ENCODE data around the gene PSMG4.

PSMG4 gene

GRCh38 chr6:3291987-3292386, 33.2 kb downstream of the PSMG4 start:
- no peak for DNase-seq

DNA sequence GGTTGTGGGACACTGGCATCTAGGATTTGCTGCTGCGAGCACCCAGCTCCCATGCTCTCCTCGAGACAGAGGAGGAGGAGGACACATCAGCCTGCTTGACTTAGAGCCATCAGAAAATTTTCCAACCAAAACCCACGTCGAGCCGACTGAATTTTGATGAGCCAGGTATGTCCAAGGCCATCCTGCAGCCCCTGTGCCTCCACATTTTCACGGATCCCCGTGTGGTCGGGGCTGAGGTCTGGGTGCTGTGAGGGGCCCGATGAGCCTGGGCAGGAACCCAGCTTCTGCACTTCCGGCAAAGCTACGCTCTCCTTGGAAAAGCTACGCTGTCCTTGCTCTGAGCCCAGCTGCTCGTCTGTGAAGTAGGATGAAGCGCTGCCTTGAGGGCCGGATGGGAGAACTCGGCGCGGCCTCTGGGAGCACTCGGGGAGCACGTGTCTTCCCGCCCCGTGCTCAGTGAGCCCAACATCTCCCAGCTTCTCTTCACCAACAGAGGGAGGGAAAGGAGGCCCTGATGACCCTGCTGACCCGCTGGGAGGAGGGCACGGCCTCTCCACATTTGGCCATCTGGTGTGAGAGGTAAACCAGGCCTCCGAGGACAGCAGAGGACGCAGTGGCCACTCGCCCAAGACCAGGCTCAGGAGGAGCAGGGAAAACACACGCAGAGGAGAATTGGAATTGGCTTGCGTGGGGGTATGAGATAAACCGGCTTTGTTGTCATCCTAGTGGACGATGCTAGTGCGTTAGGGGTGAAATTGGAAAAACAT, 33.9 kb downstream of the PSMG4 start:
- no peak for DNase-seq

DNA sequence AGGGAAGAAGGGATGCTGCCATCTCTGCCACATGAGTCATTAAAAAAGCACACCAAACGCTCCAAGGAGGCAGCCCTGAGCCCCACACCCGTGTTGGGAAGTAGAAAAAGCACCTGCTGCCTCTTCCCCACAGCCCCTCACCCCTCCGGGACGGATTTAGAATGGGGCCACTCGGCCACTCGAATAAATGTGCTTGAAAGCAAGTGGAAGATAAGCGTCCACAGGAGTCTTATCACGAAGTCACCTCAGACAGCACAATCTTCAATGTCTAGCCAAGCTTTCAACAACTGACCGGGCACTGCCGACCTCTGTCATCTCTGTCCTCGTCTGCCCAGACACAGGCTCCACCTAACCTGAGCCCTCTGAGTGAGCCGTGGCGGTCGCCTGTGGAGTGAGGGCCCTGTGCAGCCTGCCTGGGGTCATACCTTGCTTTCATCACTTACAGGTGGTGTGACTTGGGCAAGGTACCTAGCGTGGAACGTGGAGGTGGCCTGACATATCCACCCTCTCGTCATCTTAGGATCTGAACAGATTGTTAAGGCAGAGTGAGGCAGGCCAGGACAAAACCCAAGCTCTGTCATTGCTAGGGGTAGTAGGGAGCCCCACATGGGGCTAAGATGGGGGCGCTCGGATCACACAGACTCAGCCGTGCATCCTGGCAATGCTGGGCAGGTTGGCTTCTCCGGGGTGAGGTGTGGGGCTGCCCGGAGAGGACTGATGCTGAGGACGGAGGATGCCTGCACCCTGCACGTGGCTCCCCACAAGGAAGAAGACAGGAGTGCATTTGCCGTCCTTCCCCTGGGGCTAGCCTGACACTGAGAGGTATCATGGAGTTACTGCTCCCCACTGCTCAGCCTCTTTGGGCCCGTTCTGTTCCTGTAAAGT, 34.8 kb downstream of the PSMG4 start:
- no peak for DNase-seq

DNA sequence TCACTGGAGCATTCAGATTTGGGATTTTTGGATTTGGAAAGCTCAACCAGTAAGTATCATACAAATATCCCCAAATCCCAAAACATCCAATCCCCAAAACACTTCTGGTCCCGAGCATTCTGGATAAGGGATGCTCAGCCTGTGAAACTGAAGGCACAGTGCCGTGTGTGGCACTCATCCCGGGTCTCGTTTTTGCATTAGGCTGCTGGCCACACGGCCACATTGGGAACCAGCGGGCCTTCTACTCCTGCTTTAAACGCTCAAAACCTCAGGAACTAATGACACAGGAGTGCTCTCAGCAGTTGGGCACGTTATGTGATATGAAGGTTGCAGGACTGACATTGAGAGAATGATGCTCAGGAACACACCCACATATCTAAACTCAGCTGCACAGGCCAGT, 35.6 kb downstream of the PSMG4 start:
- DNase-seq = no peak

- DNase-seq = no peak
Observed at GRCh38 chr6:3294921-3295871, 36.4 kb downstream of the PSMG4 start.

DNA sequence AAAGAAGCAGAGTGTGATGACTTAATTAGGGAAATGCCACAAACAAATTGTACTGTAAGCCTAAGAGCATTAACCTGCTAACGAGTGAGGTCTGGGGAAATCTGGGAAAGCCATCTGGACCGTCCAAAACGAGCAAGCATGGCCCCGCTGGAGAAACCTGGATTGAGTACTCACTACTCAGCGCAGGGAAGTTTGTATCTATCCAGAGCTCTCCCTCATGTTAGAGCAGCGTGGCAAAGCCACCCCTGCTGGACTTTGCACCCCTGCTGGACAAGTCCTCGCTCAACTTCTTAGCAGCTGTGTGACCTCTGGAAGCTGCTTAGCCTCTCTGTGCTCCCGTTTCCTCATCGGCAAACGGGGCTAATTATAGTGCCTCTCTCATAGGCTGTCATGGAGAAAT, 37.3 kb downstream of the PSMG4 start:
- no peak for DNase-seq

GRCh38 chr6:3296537-3296936, 37.8 kb downstream of the PSMG4 start:
- no peak for DNase-seq

- DNase-seq = no peak
Observed at GRCh38 chr6:3297006-3297405, 38.3 kb downstream of the PSMG4 start.

DNA sequence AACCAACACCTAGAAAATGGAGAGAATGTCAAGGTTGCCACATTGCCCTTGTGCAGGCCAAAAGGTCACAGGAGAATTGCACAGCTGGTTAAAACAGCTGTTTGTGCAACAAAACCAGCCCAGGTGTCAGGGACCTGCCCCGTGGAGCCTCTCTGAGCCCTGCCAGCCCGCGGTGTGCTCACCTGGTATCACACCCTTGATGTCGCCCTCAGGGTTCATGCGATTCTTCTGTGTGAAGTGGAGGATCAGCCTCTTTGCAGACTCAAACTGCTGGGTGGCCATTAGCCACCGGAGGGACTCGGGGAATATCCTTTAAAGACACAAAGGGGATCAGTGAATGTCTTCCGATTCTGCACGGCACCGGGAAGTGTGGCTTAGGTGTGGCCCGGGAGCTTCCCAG, 39.2 kb downstream of the PSMG4 start:
- DNase-seq = no peak

DNA sequence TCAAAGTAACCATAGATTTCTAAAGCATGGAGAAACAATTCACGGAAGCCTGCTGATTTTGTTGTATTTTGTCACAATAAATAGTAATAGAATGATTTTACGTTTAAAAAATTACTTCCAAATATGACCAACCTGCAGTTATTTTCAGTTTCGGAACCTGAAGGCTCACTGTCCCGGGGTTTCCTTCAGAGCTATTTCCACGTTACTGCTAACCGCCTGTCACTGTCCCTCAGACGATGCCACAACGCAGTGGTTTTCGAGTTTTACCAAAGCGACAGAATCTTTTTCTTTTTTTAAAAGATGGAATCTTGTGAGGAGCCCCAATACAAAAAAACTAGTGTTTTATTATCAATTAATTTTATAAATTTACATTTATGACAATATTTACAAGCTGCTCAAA, 40.5 kb downstream of the PSMG4 start:
- no peak for DNase-seq

DNA sequence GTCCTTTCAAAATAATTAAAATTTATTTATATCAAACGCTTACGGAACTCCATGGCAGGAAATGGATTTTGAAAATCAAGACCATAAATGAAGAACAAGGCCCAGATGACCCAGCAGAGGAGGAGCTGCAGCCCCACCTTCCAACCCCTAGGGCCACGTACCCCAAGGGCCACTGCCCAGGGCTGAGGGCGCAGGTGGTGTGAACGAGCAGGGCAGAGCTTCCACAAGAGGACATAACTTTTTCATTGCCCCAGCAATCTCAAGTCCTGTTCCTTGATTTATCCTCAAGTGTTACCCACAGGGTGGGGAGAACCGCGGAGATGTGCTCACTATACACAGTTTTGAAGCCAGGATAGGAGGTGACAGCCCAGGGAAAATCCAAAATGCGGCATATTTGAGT, 42.8 kb downstream of the PSMG4 start:
- DNase-seq = no peak

- no peak for DNase-seq
Observed at GRCh38 chr6:3303795-3304411, 45.2 kb downstream of the PSMG4 start.

GRCh38 chr6:3304500-3305215, 45.9 kb downstream of the PSMG4 start:
- no peak for DNase-seq

GRCh38 chr6:3305216-3305565, 46.4 kb downstream of the PSMG4 start:
- DNase-seq = no peak

DNA sequence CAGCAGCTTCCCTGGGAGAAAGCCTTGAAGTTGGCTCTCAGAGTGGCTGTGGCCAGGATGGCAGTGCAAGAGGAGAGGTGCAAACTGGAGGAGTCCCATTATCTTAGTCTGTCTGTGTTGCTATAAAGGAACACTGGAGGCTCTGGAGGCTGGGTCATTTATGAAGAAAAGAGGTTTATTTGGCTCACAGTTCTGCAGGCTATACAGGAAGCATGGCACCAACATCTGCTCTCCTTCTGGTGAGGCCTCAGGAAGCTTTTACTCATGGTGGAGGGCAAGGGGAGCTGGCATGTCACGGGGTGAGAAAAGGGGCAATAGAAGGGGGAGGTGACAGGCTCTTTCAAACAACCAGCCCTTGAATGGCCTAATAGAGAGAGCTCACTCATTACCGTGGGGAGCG, 47.1 kb downstream of the PSMG4 start:
- no peak for DNase-seq

GRCh38 chr6:3306848-3307247, 48.1 kb downstream of the PSMG4 start:
- DNase-seq = no peak

GRCh38 chr6:3307436-3307835, 48.7 kb downstream of the PSMG4 start:
- no peak for DNase-seq

GRCh38 chr6:3308106-3308505, 49.4 kb downstream of the PSMG4 start:
- DNase-seq = no peak

DNA sequence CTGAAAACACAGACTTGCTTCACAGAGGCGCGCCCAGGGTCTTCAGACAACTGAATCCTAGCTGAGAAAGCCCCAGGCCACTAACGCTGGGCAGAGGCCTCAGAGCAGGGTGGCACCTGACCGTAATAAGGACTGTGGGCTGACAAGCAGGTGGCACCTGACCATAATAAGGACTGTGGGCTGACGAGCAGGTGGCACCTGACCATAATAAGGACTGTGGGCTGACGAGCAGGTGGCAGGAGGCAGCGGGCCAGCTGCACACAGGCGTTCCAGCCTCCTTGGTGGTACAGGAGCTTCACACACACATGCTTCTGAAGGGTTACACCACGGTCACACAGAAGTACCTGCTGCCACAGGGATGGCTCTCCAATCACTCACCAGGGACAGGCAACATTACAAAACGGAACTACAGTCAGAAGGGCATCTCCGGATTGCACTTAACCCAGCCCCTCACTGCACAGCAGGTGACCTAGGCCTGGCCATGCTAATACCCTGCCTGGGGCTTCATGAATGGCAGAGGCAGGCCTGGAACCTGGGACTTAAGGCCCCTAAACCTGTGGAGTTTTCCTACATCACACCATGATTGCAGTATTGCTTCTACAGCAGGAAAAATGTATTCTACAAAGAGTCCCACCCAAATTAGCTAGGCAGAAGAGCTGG, 50.8 kb downstream of the PSMG4 start:
- DNase-seq = no peak

GRCh38 chr6:3310051-3310448, 51.3 kb downstream of the PSMG4 start:
- no peak for DNase-seq

DNA sequence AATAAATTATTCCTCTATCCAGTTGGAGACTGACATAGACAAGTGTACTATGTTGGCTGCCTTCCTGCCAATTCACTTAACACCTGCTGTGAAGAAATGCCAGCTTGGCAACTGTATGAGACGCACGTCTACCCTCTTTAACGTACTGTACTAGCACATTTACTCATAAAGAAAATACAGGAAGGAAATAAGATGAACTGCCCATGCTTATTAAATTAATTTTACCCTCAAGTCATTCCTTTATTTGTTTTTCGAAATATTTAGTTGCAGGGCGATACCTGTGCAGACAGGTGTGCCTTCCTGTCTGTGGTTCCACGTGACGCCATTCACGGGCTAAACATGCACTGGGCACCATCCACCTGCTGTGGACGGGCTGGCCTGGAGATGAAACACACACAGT, 52.0 kb downstream of the PSMG4 start:
- DNase-seq = no peak

GRCh38 chr6:3311826-3312225, 53.1 kb downstream of the PSMG4 start:
- DNase-seq = no peak
